H9 (cell line): ENCODE data around the gene PROX1. TPM values are rescaled to one million over a fixed set of nuclear protein-coding genes. Genes with fewer than 3 reads are reported as not detected.

Experiments used
- DNase-seq: peaks from one replicate; pipeline ENCODE4 v3.0.0-alpha.2; 2017
- H2AFZ ChIP-seq: one replicate; pipeline ENCODE4 v1.6.1; 2013; ENCODE audit warnings: mild to moderate bottlenecking, low read length, control low read depth, moderate library complexity
- H2AK5ac ChIP-seq: 2 replicates; pipeline ENCODE4 v1.6.1; 2013; ENCODE audit warnings: low read length, control low read depth, mixed read lengths; ENCODE audit not compliant: insufficient read length
- H2BK120ac ChIP-seq: one replicate; pipeline ENCODE4 v1.6.1; 2013; ENCODE audit warnings: low read depth, mild to moderate bottlenecking, low read length, control low read depth, inconsistent platforms; ENCODE audit not compliant: poor library complexity, severe bottlenecking
- H2BK12ac ChIP-seq: 2 replicates; pipeline ENCODE4 v1.6.1; 2013; ENCODE audit warnings: low read length, control low read depth, mixed read lengths, low read depth; ENCODE audit not compliant: insufficient read length
- H2BK15ac ChIP-seq: 2 replicates; pipeline ENCODE4 v1.6.1; 2013; ENCODE audit warnings: low read depth, low read length, control low read depth
- H2BK20ac ChIP-seq: one replicate; pipeline ENCODE4 v1.6.1; 2013; ENCODE audit warnings: low read depth, mild to moderate bottlenecking, low read length, control low read depth, inconsistent platforms; ENCODE audit not compliant: poor library complexity, severe bottlenecking
- H2BK5ac ChIP-seq: 2 replicates; pipeline ENCODE4 v1.6.1; 2013; ENCODE audit warnings: low read length, control low read depth, mixed read lengths; ENCODE audit not compliant: insufficient read length
- H3K14ac ChIP-seq: 2 replicates; pipeline ENCODE4 v1.6.1; 2013; ENCODE audit warnings: low read length, control low read depth; ENCODE audit not compliant: insufficient read depth
- H3K18ac ChIP-seq: 2 replicates; pipeline ENCODE4 v1.6.1; 2013; ENCODE audit warnings: low read depth, mild to moderate bottlenecking, mixed read lengths, low read length, control low read depth; ENCODE audit not compliant: insufficient read length
- H3K23ac ChIP-seq: 2 replicates; pipeline ENCODE4 v1.6.1; 2013; ENCODE audit warnings: low read length, control low read depth, mixed read lengths, low read depth; ENCODE audit not compliant: insufficient read length
- H3K23me2 ChIP-seq: 2 replicates; pipeline ENCODE4 v1.6.1; 2013; ENCODE audit warnings: low read depth, mild to moderate bottlenecking, mixed read lengths, low read length, control low read depth; ENCODE audit not compliant: insufficient read length, poor library complexity, severe bottlenecking
- H3K27ac ChIP-seq: 2 replicates; pipeline ENCODE4 v1.5.1; 2013; ENCODE audit warnings: low read length, control low read depth, mixed read lengths, low read depth; ENCODE audit not compliant: insufficient read length
- H3K27me3 ChIP-seq: 2 replicates; pipeline ENCODE4 v1.6.1; 2013; ENCODE audit warnings: low read length, control low read depth, inconsistent platforms; ENCODE audit not compliant: insufficient read depth
- H3K4ac ChIP-seq: 2 replicates; pipeline ENCODE4 v1.6.1; 2013; ENCODE audit warnings: low read depth, mild to moderate bottlenecking, control low read depth, inconsistent platforms, low read length, moderate library complexity
- H3K4me1 ChIP-seq: 2 replicates; pipeline ENCODE4 v1.6.1; 2013; ENCODE audit warnings: low read length, control low read depth, inconsistent platforms; ENCODE audit not compliant: insufficient read depth
- H3K4me2 ChIP-seq: 2 replicates; pipeline ENCODE4 v1.6.1; 2013; ENCODE audit warnings: low read length, control low read depth, mixed read lengths; ENCODE audit not compliant: insufficient read length, insufficient read depth
- H3K56ac ChIP-seq: 2 replicates; pipeline ENCODE4 v1.6.1; 2013; ENCODE audit warnings: low read depth, mild to moderate bottlenecking, mixed read lengths, low read length, control low read depth; ENCODE audit not compliant: insufficient read length
- H3K79me1 ChIP-seq: 2 replicates; pipeline ENCODE4 v1.6.1; 2013; ENCODE audit warnings: low read depth, mild to moderate bottlenecking, moderate library complexity, low read length, control low read depth, inconsistent platforms; ENCODE audit not compliant: insufficient read depth, poor library complexity, severe bottlenecking
- H3K79me2 ChIP-seq: 2 replicates; pipeline ENCODE4 v1.6.1; 2013; ENCODE audit warnings: low read length, control low read depth, inconsistent platforms; ENCODE audit not compliant: insufficient read depth
- H3K9ac ChIP-seq: 2 replicates; pipeline ENCODE4 v1.6.1; 2013; ENCODE audit warnings: low read length, control low read depth, mixed read lengths; ENCODE audit not compliant: insufficient read length; ENCODE audit errors: extremely low read depth
- H3K9me3 ChIP-seq: one replicate; pipeline ENCODE4 v1.6.1; 2013; ENCODE audit warnings: low read depth, low read length, inconsistent platforms; ENCODE audit not compliant: control insufficient read depth
- H3T11ph ChIP-seq: one replicate; pipeline ENCODE4 v1.6.1; 2013; ENCODE audit warnings: mild to moderate bottlenecking, low read length, control low read depth, inconsistent platforms
- H4K20me1 ChIP-seq: one replicate; pipeline ENCODE4 v1.6.1; 2013; ENCODE audit not compliant: control insufficient read depth, insufficient read length, insufficient read depth
- H4K5ac ChIP-seq: 2 replicates; pipeline ENCODE4 v1.6.1; 2013; ENCODE audit warnings: low read depth, mild to moderate bottlenecking, mixed read lengths, low read length, control low read depth; ENCODE audit not compliant: insufficient read length
- H4K8ac ChIP-seq: replicated peaks from 2 replicates; pipeline ENCODE4 v1.6.1; 2013; ENCODE audit warnings: low read length, control low read depth, mixed read lengths, low read depth; ENCODE audit not compliant: insufficient read length
- H4K91ac ChIP-seq: 2 replicates; pipeline ENCODE4 v1.6.1; 2013; ENCODE audit warnings: low read depth, mild to moderate bottlenecking, moderate library complexity, mixed read lengths, low read length, control low read depth; ENCODE audit not compliant: insufficient read length
- H3K27ac Mint-ChIP-seq, 3 experiments: 2 replicates in 2 of 3; 3 replicates in 1 of 3; pipeline ENCODE4 v1.8.0; 2020 to 2021; ENCODE audit warnings: mixed read lengths in 3 of 3, mild to moderate bottlenecking in 1 of 3, moderate library complexity in 1 of 3
- H3K27me3 Mint-ChIP-seq: 2 replicates; pipeline ENCODE4 v1.8.0; 2021; ENCODE audit warnings: low read depth, mild to moderate bottlenecking, moderate library complexity, mixed read lengths
- H3K36me3 Mint-ChIP-seq, 3 experiments: 2 replicates in 2 of 3; 3 replicates in 1 of 3; pipeline ENCODE4 v1.8.0; 2020 to 2021; ENCODE audit warnings: low read depth in 3 of 3, mixed read lengths in 3 of 3; ENCODE audit not compliant: insufficient read depth in 1 of 3
- H3K4me1 Mint-ChIP-seq, 2 experiments: 2 replicates each; pipeline ENCODE4 v1.8.0; 2020; ENCODE audit warnings: mixed read lengths in 2 of 2
- H3K4me3 Mint-ChIP-seq, 2 experiments: 2 replicates in 1 of 2; 3 replicates in 1 of 2; pipeline ENCODE4 v1.8.0; 2020 to 2021; ENCODE audit warnings: mild to moderate bottlenecking in 2 of 2, mixed read lengths in 2 of 2, moderate library complexity in 1 of 2
- H3K9me3 Mint-ChIP-seq, 2 experiments: 2 replicates in 1 of 2; 3 replicates in 1 of 2; pipeline ENCODE4 v1.8.0; 2020; ENCODE audit warnings: mild to moderate bottlenecking in 2 of 2, mixed read lengths in 2 of 2, moderate library complexity in 1 of 2
- WGBS: extraction: QIAGEN DNeasy Blood & Tissue Kit; methylation state at CpG from one replicate; pipeline ENCODE4 v1.1.7; 2013; ENCODE audit warnings: missing lambda C conversion rate, low lambda C conversion rate, mixed read lengths; ENCODE audit not compliant: insufficient read length; ENCODE audit errors: extremely low coverage; 5-methylcytosine and 5-hydroxymethylcytosine counted together
- total RNA-seq: library from RNA; stranded (reverse); gene quantifications from 2 replicates; pipeline ENCODE4 v1.2.1, GENCODE V29; 2021
- TF ChIP-seq, protein P1 (sequence below): fragments of 200-600 bp; sonication (generic); conservative IDR thresholded peaks from 3 replicates; pipeline ENCODE4 v1.8.0; 2021; ENCODE audit warnings: antibody characterized with exemption, mild to moderate bottlenecking

Gene PROX1
- total RNA-seq, 1 experiment from 2014 or later, result 0.72 TPM

DNA sequence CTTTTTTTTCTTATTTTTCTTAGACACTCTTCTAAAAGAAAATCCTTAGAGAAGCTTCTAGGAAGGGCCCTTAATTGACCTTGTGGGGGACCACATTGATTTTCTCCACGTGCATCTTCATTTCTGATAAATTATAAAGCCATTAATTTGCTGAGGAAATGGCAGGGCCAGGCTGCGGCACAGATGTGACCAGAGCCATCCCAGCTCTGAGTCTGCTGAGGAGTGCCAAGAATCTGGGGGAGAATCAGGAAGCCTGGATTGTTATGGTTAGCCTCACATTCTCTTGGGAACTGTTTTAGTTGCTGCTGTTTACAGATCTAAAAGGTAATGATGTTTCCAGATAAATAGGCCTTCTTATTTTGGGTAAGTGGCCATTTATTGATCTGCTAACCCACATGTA lies 16.2 kb downstream of the PROX1 start:
- no peak overlapping the region for H3K4ac ChIP-seq
- H3K9me3 ChIP-seq, result no peaks in the 10 kb centered on the region
- H4K20me1 ChIP-seq, result no peaks in the 10 kb centered on the region
- Mint-ChIP-seq H3K27ac (no peak overlapping the region), H3K36me3 (no peaks in the 10 kb centered on the region), H3K4me1 (peaks cover 7 to 12% of the 10 kb centered on the region in 2 experiments), H3K27me3 (no peaks in the 10 kb centered on the region), H3K9me3 (no peaks in the 10 kb centered on the region), H3K4me3 (no peak overlapping the region)
- no peaks in the 10 kb centered on the region for H3K27me3 ChIP-seq
- H3K79me2 ChIP-seq, result no peaks in the 10 kb centered on the region
- H3K4me2 ChIP-seq, result no peak overlapping the region
- H3K9ac ChIP-seq, result no peak overlapping the region
- H2BK120ac ChIP-seq, result no peak overlapping the region
- no peak overlapping the region for H2BK15ac ChIP-seq
- H3K4me1 ChIP-seq, result no peaks in the 10 kb centered on the region
- H3K14ac ChIP-seq, result no peak overlapping the region
- no peak overlapping the region for H2AFZ ChIP-seq
- no peak overlapping the region for H2BK20ac ChIP-seq
- no CpG with 5 or more reads among the region's 2 CpGs for WGBS
- no peak overlapping the region for H3K23ac ChIP-seq
- H4K8ac ChIP-seq, result no peak overlapping the region
- no peak overlapping the region for H4K91ac ChIP-seq
- DNase-seq, result no peak
- H2BK5ac ChIP-seq, result no peak overlapping the region
- no peak overlapping the region for H3K18ac ChIP-seq
- H3K23me2 ChIP-seq, result no peaks in the 10 kb centered on the region
- H3K27ac ChIP-seq, result no peak overlapping the region
- H3K56ac ChIP-seq, result no peak overlapping the region
- no peaks in the 10 kb centered on the region for H3K79me1 ChIP-seq
- TF ChIP-seq, protein P1, sequence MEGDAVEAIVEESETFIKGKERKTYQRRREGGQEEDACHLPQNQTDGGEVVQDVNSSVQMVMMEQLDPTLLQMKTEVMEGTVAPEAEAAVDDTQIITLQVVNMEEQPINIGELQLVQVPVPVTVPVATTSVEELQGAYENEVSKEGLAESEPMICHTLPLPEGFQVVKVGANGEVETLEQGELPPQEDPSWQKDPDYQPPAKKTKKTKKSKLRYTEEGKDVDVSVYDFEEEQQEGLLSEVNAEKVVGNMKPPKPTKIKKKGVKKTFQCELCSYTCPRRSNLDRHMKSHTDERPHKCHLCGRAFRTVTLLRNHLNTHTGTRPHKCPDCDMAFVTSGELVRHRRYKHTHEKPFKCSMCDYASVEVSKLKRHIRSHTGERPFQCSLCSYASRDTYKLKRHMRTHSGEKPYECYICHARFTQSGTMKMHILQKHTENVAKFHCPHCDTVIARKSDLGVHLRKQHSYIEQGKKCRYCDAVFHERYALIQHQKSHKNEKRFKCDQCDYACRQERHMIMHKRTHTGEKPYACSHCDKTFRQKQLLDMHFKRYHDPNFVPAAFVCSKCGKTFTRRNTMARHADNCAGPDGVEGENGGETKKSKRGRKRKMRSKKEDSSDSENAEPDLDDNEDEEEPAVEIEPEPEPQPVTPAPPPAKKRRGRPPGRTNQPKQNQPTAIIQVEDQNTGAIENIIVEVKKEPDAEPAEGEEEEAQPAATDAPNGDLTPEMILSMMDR, result no peak
- H3T11ph ChIP-seq, result no peak overlapping the region
- H4K5ac ChIP-seq, result no peak overlapping the region
- H2BK12ac ChIP-seq, result no peak overlapping the region
- H2AK5ac ChIP-seq, result no peak overlapping the region
